HG02759 (cell line): Measurements from ENCODE around the gene HSPA12B.

Experiments used
- ATAC-seq: cut with Tn5 transposase; IDR thresholded peaks from one replicate; pipeline ENCODE4 v1.9.1; 2021; ENCODE audit warnings: mild to moderate bottlenecking, moderate library complexity; ENCODE audit not compliant: unreplicated experiment

HSPA12B gene

GRCh38 chr20:3732327-3733118 is at the start of gene HSPA12B:
Gene HSPA12B, plus strand, starts transcription at chr20:3732685. Its CDS starts 5,990 bp downstream, at chr20:3738675.
- no peak for ATAC-seq

GRCh38 chr20:3685341-3685740 is 47.1 kb upstream of the HSPA12B start:
- ATAC-seq, result no peak

GRCh38 chr20:3686421-3686820 is 46.1 kb upstream of the HSPA12B start:
- no peak for ATAC-seq

- ATAC-seq, result no peak
These were observed 45.6 kb upstream of the HSPA12B start for GRCh38 chr20:3686867-3687321.

GRCh38 chr20:3687655-3688054 is 44.8 kb upstream of the HSPA12B start:
- no peak for ATAC-seq

- no peak for ATAC-seq
These were observed 42.5 kb upstream of the HSPA12B start for GRCh38 chr20:3689978-3690377.

- ATAC-seq, result no peak
These were observed 42.1 kb upstream of the HSPA12B start for GRCh38 chr20:3690413-3690812.

GRCh38 chr20:3691306-3691705 is 41.2 kb upstream of the HSPA12B start:
- ATAC-seq, result no peak

GRCh38 chr20:3691897-3692296 is 40.6 kb upstream of the HSPA12B start:
- no peak for ATAC-seq

GRCh38 chr20:3692706-3693294 is 39.7 kb upstream of the HSPA12B start:
- ATAC-seq, result no peak

- ATAC-seq, result no peak
These were observed 39.1 kb upstream of the HSPA12B start for GRCh38 chr20:3693376-3693775.

- no peak for ATAC-seq
These were observed 37.6 kb upstream of the HSPA12B start for GRCh38 chr20:3694864-3695263.

- ATAC-seq, result no peak
These were observed 36.3 kb upstream of the HSPA12B start for GRCh38 chr20:3696200-3696599.

GRCh38 chr20:3696745-3697587 is 35.5 kb upstream of the HSPA12B start:
- no peak for ATAC-seq

GRCh38 chr20:3697588-3698305 is 34.7 kb upstream of the HSPA12B start:
- no peak for ATAC-seq

- no peak for ATAC-seq
These were observed 33.9 kb upstream of the HSPA12B start for GRCh38 chr20:3698591-3699001.

- ATAC-seq, result no peak
These were observed 33.4 kb upstream of the HSPA12B start for GRCh38 chr20:3699037-3699436.

- ATAC-seq, result no peak
These were observed 31.2 kb upstream of the HSPA12B start for GRCh38 chr20:3701061-3701998.

- ATAC-seq, result no peak
These were observed 29.7 kb upstream of the HSPA12B start for GRCh38 chr20:3702611-3703391.
